Measurements from ENCODE around the gene AGPS. TPM values are rescaled to one million over a fixed set of nuclear protein-coding genes. Genes with fewer than 3 reads are reported as not detected.
"Not testable (repeated sequence)": the region's sequence is repeated elsewhere in the genome, so short reads cannot be mapped to it uniquely, and the experiment has no call there.

Gene AGPS
- total RNA-seq = 45.0 TPM

- peak; percentile 49 to 63 (median 55) for DNase-seq (ENCODE audit: low read depth in 2 of 3, low spot score in 2 of 3)
Observed at GRCh38 chr2:177392373-177393202, at the start of gene AGPS. AGPS (plus strand) TSS chr2:177392773; CDS start chr2:177392790, 17 bp downstream.

GRCh38 chr2:177343773-177344172 lies 48.8 kb upstream of the AGPS start:
- DNase-seq (ENCODE audit: low read depth in 2 of 3, low spot score in 2 of 3) = no peak

GRCh38 chr2:177344316-177344715 lies 48.3 kb upstream of the AGPS start:
- no peak for DNase-seq (ENCODE audit: low read depth in 2 of 3, low spot score in 2 of 3)

GRCh38 chr2:177346192-177346591 lies 46.4 kb upstream of the AGPS start:
- no peak for DNase-seq (ENCODE audit: low read depth in 2 of 3, low spot score in 2 of 3)

GRCh38 chr2:177347570-177347969 lies 45.0 kb upstream of the AGPS start:
- DNase-seq (ENCODE audit: low read depth in 2 of 3, low spot score in 2 of 3) = no peak

GRCh38 chr2:177348118-177348654 lies 44.4 kb upstream of the AGPS start:
- peak in 1 of 3 donors; percentile 76 for DNase-seq (ENCODE audit: low read depth in 2 of 3, low spot score in 2 of 3)

- no peak for DNase-seq (ENCODE audit: low read depth in 2 of 3, low spot score in 2 of 3)
Observed at GRCh38 chr2:177348733-177349693, 43.6 kb upstream of the AGPS start.

GRCh38 chr2:177350624-177351023 lies 41.9 kb upstream of the AGPS start:
- DNase-seq (ENCODE audit: low read depth in 2 of 3, low spot score in 2 of 3) = not testable (repeated sequence)

GRCh38 chr2:177351121-177351520 lies 41.5 kb upstream of the AGPS start:
- DNase-seq (ENCODE audit: low read depth in 2 of 3, low spot score in 2 of 3) = not testable (repeated sequence)

- peak in 2 of 3 donors; percentile 48 to 53 for DNase-seq (ENCODE audit: low read depth in 2 of 3, low spot score in 2 of 3)
Observed at GRCh38 chr2:177352441-177353186, 40.0 kb upstream of the AGPS start.

- DNase-seq (ENCODE audit: low read depth in 2 of 3, low spot score in 2 of 3) = no peak
Observed at GRCh38 chr2:177353187-177353478, 39.4 kb upstream of the AGPS start.

- DNase-seq (ENCODE audit: low read depth in 2 of 3, low spot score in 2 of 3) = not testable (repeated sequence)
Observed at GRCh38 chr2:177354541-177354940, 38.0 kb upstream of the AGPS start.

GRCh38 chr2:177355874-177356273 lies 36.7 kb upstream of the AGPS start:
- no peak for DNase-seq (ENCODE audit: low read depth in 2 of 3, low spot score in 2 of 3)

- peak in 1 of 3 donors; percentile 66 for DNase-seq (ENCODE audit: low read depth in 2 of 3, low spot score in 2 of 3)
Observed at GRCh38 chr2:177359836-177360595, 32.6 kb upstream of the AGPS start.

GRCh38 chr2:177362499-177362898 lies 30.1 kb upstream of the AGPS start:
- no peak for DNase-seq (ENCODE audit: low read depth in 2 of 3, low spot score in 2 of 3)

GRCh38 chr2:177363332-177363731 lies 29.2 kb upstream of the AGPS start:
- DNase-seq (ENCODE audit: low read depth in 2 of 3, low spot score in 2 of 3) = no peak

- DNase-seq (ENCODE audit: low read depth in 2 of 3, low spot score in 2 of 3) = not testable (repeated sequence)
Observed at GRCh38 chr2:177365764-177366163, 26.8 kb upstream of the AGPS start.

GRCh38 chr2:177368023-177368422 lies 24.6 kb upstream of the AGPS start:
- not testable (repeated sequence) for DNase-seq (ENCODE audit: low read depth in 2 of 3, low spot score in 2 of 3)

- DNase-seq (ENCODE audit: low read depth in 2 of 3, low spot score in 2 of 3) = no peak
Observed at GRCh38 chr2:177379354-177379753, 13.2 kb upstream of the AGPS start.

- DNase-seq (ENCODE audit: low read depth in 2 of 3, low spot score in 2 of 3) = no peak
Observed at GRCh38 chr2:177380181-177380580, 12.4 kb upstream of the AGPS start.

Data from hematopoietic multipotent progenitor cell (in vitro differentiated cells).